HepG2 (cell line): ENCODE data around the gene SIAH2. TPM values are rescaled to one million over a fixed set of nuclear protein-coding genes. Genes with fewer than 3 reads are reported as not detected.

Experiments
- ATAC-seq: fragments of 200-7000 bp; cut with Tn5 transposase; 3 replicates; pipeline ENCODE4 v1.9.1; 2020; ENCODE audit warnings: mild to moderate bottlenecking, moderate library complexity
- BruUV-seq: library from RNA; stranded (reverse); fragments of 400-500 nt; replicated peaks from 2 replicates; lab custom pipeline; 2021; lab: Mats Ljungman, UMichigan
- CTCF ChIA-PET: fragments of 300-600 bp; formaldehyde crosslinking; extraction: SDS; loops from one replicate; lab custom pipeline; 2021; ENCODE audit warnings: low total read pairs, inconsistent platforms, low intra/inter-chr PET ratio; lab: Yijun Ruan, JAX
- POLR2A ChIA-PET: fragments of 350-600 bp; sonication (Branson Sonifier 250); formaldehyde crosslinking; loops from one replicate; lab custom pipeline; 2020; ENCODE audit warnings: antibody characterized with exemption, inconsistent platforms; lab: Yijun Ruan, JAX
- DNase-seq: peaks from one replicate; pipeline ENCODE4 v3.0.0-alpha.2; 2015; ENCODE audit warnings: low spot score
- FAIRE-seq: peaks from 3 replicates; lab custom pipeline; 2011; peaks lifted over from hg19 to GRCh38; lab: Jason Lieb, UNC
- H2AFZ ChIP-seq: one replicate; pipeline ENCODE4 v1.6.1; 2011; ENCODE audit warnings: low read length, inconsistent platforms
- H3K27ac ChIP-seq: fragments of 300-600 bp; 3 replicates; pipeline ENCODE4 v1.8.0; 2011; ENCODE audit warnings: mixed run types, mild to moderate bottlenecking, mixed read lengths, low read length, inconsistent platforms; ENCODE audit not compliant: insufficient read depth; ENCODE audit errors: extremely low read length
- H3K27me3 ChIP-seq, 2 experiments: fragments of 200-600 bp in 1 of 2; 2 replicates in 1 of 2; 3 replicates in 1 of 2; pipeline versions ENCODE4 v1.6.0 to v1.8.0; 2011; ENCODE audit warnings: low read length in 2 of 2, mild to moderate bottlenecking in 2 of 2, moderate library complexity in 2 of 2, inconsistent platforms in 1 of 2; ENCODE audit not compliant: insufficient read depth in 2 of 2, control insufficient read depth in 1 of 2
- H3K36me3 ChIP-seq, 2 experiments: fragments of 200-600 bp in 1 of 2; replicated peaks in 1 of 2; 2 replicates in 1 of 2; 3 replicates in 1 of 2; pipeline versions ENCODE4 v1.5.1 to v1.8.0; 2011; ENCODE audit warnings: low read length in 2 of 2, inconsistent platforms in 1 of 2; ENCODE audit not compliant: insufficient read depth in 2 of 2, control insufficient read depth in 1 of 2
- H3K4me1 ChIP-seq: 2 replicates; pipeline ENCODE4 v1.5.1; 2012; ENCODE audit warnings: low read length, inconsistent platforms; ENCODE audit not compliant: insufficient read depth
- H3K4me2 ChIP-seq: 2 replicates; pipeline ENCODE4 v1.6.0; 2011; ENCODE audit warnings: low read depth, low read length, inconsistent platforms
- H3K4me3 ChIP-seq, 3 experiments: fragments of 200-600 bp in 1 of 3; sonication (generic), shearing (Covaris generic) in 1 of 3; replicated peaks in 1 of 3; 2 replicates each; pipeline ENCODE4 v1.5.1; 2011 to 2016; ENCODE audit warnings: low read length in 3 of 3, inconsistent platforms in 2 of 3, low read depth in 2 of 3, mild to moderate bottlenecking in 2 of 3, control low read depth in 1 of 3, mixed read lengths in 1 of 3; ENCODE audit not compliant: insufficient read depth in 1 of 3
- H3K79me2 ChIP-seq: one replicate; pipeline ENCODE4 v1.6.1; 2011; ENCODE audit warnings: low read length, inconsistent platforms; ENCODE audit not compliant: insufficient read depth
- H3K9ac ChIP-seq: 2 replicates; pipeline ENCODE4 v1.6.0; 2011; ENCODE audit warnings: mild to moderate bottlenecking, low read depth, low read length, inconsistent platforms; ENCODE audit not compliant: insufficient read depth
- H3K9me3 ChIP-seq: 2 replicates; pipeline ENCODE4 v1.5.1; 2012; ENCODE audit warnings: mild to moderate bottlenecking, low read length
- H4K20me1 ChIP-seq: 2 replicates; pipeline ENCODE4 v1.6.0; 2011; ENCODE audit warnings: inconsistent platforms, mild to moderate bottlenecking, low read length, moderate library complexity; ENCODE audit not compliant: insufficient read depth
- ELF3 ChIP-seq: IDR thresholded peaks from 2 replicates; pipeline ENCODE4 v1.6.1; 2016; ENCODE audit warnings: missing genetic modification reagents, missing compliant biosample characterization
- HDAC1 ChIP-seq: sonication (generic); formaldehyde crosslinking; IDR thresholded peaks from 2 replicates; pipeline ENCODE4 v1.5.1; 2020; ENCODE audit warnings: mild to moderate bottlenecking, missing genetic modification reagents
- HNRNPUL1 ChIP-seq: fragments of 200-400 bp; formaldehyde crosslinking; IDR thresholded peaks from 2 replicates; pipeline ENCODE4 v1.6.1; 2017; ENCODE audit warnings: low read depth, mild to moderate bottlenecking, low read length, moderate library complexity
- MED8 ChIP-seq: sonication (generic); formaldehyde crosslinking; IDR thresholded peaks from 2 replicates; pipeline ENCODE4 v1.8.1; 2023; ENCODE audit warnings: mild to moderate bottlenecking, missing genetic modification reagents; ENCODE audit not compliant: insufficient replicate concordance
- NFIC ChIP-seq: IDR thresholded peaks from 2 replicates; pipeline ENCODE4 v1.6.1; 2012; ENCODE audit warnings: mild to moderate bottlenecking, low read length, inconsistent platforms
- PCBP2 ChIP-seq: fragments of 200-400 bp; formaldehyde crosslinking; optimal IDR thresholded peaks from 2 replicates; pipeline ENCODE3; 2018; ENCODE audit warnings: low read length, low read depth; ENCODE audit not compliant: poor library complexity, severe bottlenecking
- POLR2G ChIP-seq: fragments of 200-400 bp; formaldehyde crosslinking; IDR thresholded peaks from 2 replicates; pipeline ENCODE4 v1.6.1; 2018; ENCODE audit warnings: mild to moderate bottlenecking, low read depth, low read length, moderate library complexity
- RBM22 ChIP-seq: fragments of 200-400 bp; formaldehyde crosslinking; optimal IDR thresholded peaks from 2 replicates; pipeline ENCODE3; 2017; ENCODE audit warnings: mild to moderate bottlenecking, low read length, moderate library complexity
- SIN3A ChIP-seq: IDR thresholded peaks from 2 replicates; pipeline ENCODE4 v1.6.1; 2011; ENCODE audit warnings: low read depth, mild to moderate bottlenecking, control low read depth, low read length, borderline replicate concordance
- SMAD3 ChIP-seq: sonication (generic); formaldehyde crosslinking; IDR thresholded peaks from 2 replicates; pipeline ENCODE4 v1.4.0; 2020; ENCODE audit warnings: missing genetic modification reagents
- SMARCE1 ChIP-seq: fragments of 450-650 bp; IDR thresholded peaks from 2 replicates; pipeline ENCODE4 v1.6.1; 2017; ENCODE audit warnings: borderline replicate concordance
- TEAD2 ChIP-seq: sonication (generic); formaldehyde crosslinking; IDR thresholded peaks from 2 replicates; pipeline ENCODE4 v1.9.0; 2021; ENCODE audit warnings: missing genetic modification reagents
- TEAD3 ChIP-seq: optimal IDR thresholded peaks from 2 replicates; pipeline ENCODE3; 2016; ENCODE audit warnings: borderline replicate concordance
- ZFP36L1 ChIP-seq: sonication (generic); formaldehyde crosslinking; IDR thresholded peaks from 2 replicates; pipeline ENCODE4 v1.8.0; 2022; ENCODE audit warnings: mild to moderate bottlenecking, missing genetic modification reagents, moderate library complexity
- ZNF143 ChIP-seq: sonication (generic); formaldehyde crosslinking; IDR thresholded peaks from 2 replicates; pipeline ENCODE4 v1.4.0; 2020; ENCODE audit warnings: missing genetic modification reagents
- ZNF33A ChIP-seq: sonication (generic); formaldehyde crosslinking; IDR thresholded peaks from 2 replicates; pipeline ENCODE4 v1.5.1; 2020; ENCODE audit warnings: missing genetic modification reagents, mild to moderate bottlenecking, moderate library complexity, borderline replicate concordance
- ZNF350 ChIP-seq: sonication (generic); formaldehyde crosslinking; IDR thresholded peaks from 2 replicates; pipeline ENCODE4 v1.4.0; 2020; ENCODE audit warnings: mild to moderate bottlenecking, low read depth, missing genetic modification reagents, borderline replicate concordance
- ZNF737 ChIP-seq: sonication (generic); formaldehyde crosslinking; IDR thresholded peaks from 2 replicates; pipeline ENCODE4 v1.5.0; 2020; ENCODE audit warnings: missing genetic modification reagents, mild to moderate bottlenecking, borderline replicate concordance
- ZSCAN30 ChIP-seq: sonication (generic); formaldehyde crosslinking; IDR thresholded peaks from 2 replicates; pipeline ENCODE4 v1.5.0; 2020; ENCODE audit warnings: mild to moderate bottlenecking, missing genetic modification reagents
- ZSCAN9 ChIP-seq: IDR thresholded peaks from 2 replicates; pipeline ENCODE4 v1.6.1; 2016; ENCODE audit warnings: borderline replicate concordance
- WGBS: methylation state at CpG from one replicate; pipeline ENCODE4 v1.1.6; 2017; ENCODE audit warnings: low lambda C conversion rate; 5-methylcytosine and 5-hydroxymethylcytosine counted together
- in situ Hi-C: cut with HindIII; loops from 2 replicates; pipeline ENCODE4 v1.10.0; 2017; ENCODE audit warnings: low pct_unique_long_range_greater_than_20kb; ENCODE audit not compliant: extremely low pct_ligation_motif_present
- intact Hi-C: fragments of 100-400 bp; cut with micrococcal nuclease; formaldehyde crosslinking; loops from one replicate; pipeline ENCODE4 v1.10.0; 2022; ENCODE audit not compliant: unreplicated experiment
- polyA plus RNA-seq, 8 experiments: library from polyadenylated mRNA; depleted of rRNA in 3 of 8; stranded (reverse) in 7 of 8; unstranded in 1 of 8; fragments of >200 nt; fragmentation: Illumina TruSeq in 4 of 8; extraction: Trizol in 4 of 8; gene quantifications; 2 replicates each; pipeline versions ENCODE4 v1.2.1 to v1.2.3, GENCODE V29; 2011 to 2016; ENCODE audit warnings: low read depth in 4 of 8, missing spikeins in 1 of 8, mixed read lengths in 1 of 8; ENCODE audit not compliant: insufficient read depth in 1 of 8
- total RNA-seq, 5 experiments: library from RNA; depleted of rRNA; stranded (reverse); fragments of >200 nt; fragmentation: Illumina TruSeq; extraction: Trizol; gene quantifications; 2 replicates each; pipeline ENCODE4 v1.2.3, GENCODE V29; 2016; ENCODE audit warnings: low read depth in 1 of 5
- TF ChIP-seq, protein P1 (sequence below): IDR thresholded peaks from 2 replicates; pipeline ENCODE4 v1.6.1; 2016; ENCODE audit warnings: missing compliant biosample characterization, missing genetic modification reagents, borderline replicate concordance
- TF ChIP-seq, protein P2 (sequence below): sonication (generic); formaldehyde crosslinking; IDR thresholded peaks from 2 replicates; pipeline ENCODE4 v1.9.0; 2022; ENCODE audit warnings: low read depth, missing genetic modification reagents
- TF ChIP-seq, protein P3 (sequence below): sonication (generic); formaldehyde crosslinking; IDR thresholded peaks from 2 replicates; pipeline ENCODE4 v1.8.1; 2023; ENCODE audit warnings: missing genetic modification reagents, mild to moderate bottlenecking, borderline replicate concordance

SIAH2 gene
- total and polyA plus RNA-seq, 2 of the 13 experiments (the other 11 are each of a cell fraction or from before 2014, with no cell fraction given), result 71.8 to 117 TPM

DNA sequence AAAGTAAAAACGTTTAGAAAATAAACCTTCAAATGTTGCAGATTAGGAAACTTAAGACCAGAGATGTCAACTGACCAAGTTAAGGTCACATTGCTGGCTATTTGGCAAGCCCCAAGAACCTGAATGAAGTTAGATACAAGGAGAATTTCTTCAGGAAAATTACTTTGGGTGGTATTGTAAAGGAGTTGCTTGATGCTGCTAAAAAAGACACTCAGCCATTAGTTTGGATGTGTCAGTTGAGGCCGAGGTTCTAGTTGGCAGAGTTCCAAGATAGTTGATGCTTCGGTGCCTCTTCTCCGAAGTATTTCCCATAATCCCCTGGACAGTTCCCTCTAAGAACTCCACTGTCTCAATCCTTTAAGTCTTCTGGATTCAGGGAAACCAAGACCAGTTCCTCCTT, 24.3 kb downstream of the SIAH2 start:
- in situ Hi-C loops (no loop called here), intact Hi-C loops (loop anchor here (1.0 to 10.0 kb wide), 3 partner anchors 17 to 334 kb away; partner anchors contain the start of gene TSC22D2)
- ChIA-PET CTCF (no interaction called here), POLR2A (interaction anchor here (0.9 to 6.9 kb wide), 12 partner anchors 8 to 440 kb away, joined by 3 to 265 read pairs (median 4); partner anchors contain the start of genes SELENOT and SIAH2)
- Histone ChIP-seq H3K4me2 (peak overlapping the region; percentile 81), H4K20me1 (peaks cover 17% of the 10 kb centered on the region), H3K36me3 (peaks cover 6 to 25% of the 10 kb centered on the region in 2 experiments; a peak in 4 of 5 replicates), H3K4me1 (peaks cover 100% of the 10 kb centered on the region), H3K27me3 (no peaks in the 10 kb centered on the region), H2AFZ (no peak overlapping the region), H3K79me2 (peaks cover 25% of the 10 kb centered on the region), H3K9ac (peak overlapping the region; percentile 80), H3K9me3 (no peaks in the 10 kb centered on the region), H3K4me3 (peak overlapping the region in 1 of 3 experiments; percentile 15; a peak in 1 of 6 replicates), H3K27ac (peak overlapping the region; percentile 99)
- DNase-seq (no peak), ATAC-seq (no peak), FAIRE-seq (no peak)
- no TSS peak for BruUV-seq
- WGBS, result 14% methylated on average over 4 of the region's 4 CpGs
- TF ChIP-seq NFIC (0 out of 2 replicates have a peak, but pooled peaks have one; percentile 42), TEAD2 (no peak), ZFP36L1 (CRISPR knock-in tag) (0 out of 2 replicates have a peak, but pooled peaks have one; percentile 8), HNRNPUL1 (no peak), POLR2G (0 out of 2 replicates have a peak, but pooled peaks have one; percentile 2), RBM22 (peak; percentile 29), ZNF143 (CRISPR knock-in tag) (peak; percentile 64; the same call in 1 of the 2 replicates), MED8 (no peak), PCBP2 (no peak), SIN3A (no peak), ZNF33A (CRISPR knock-in tag) (peak; percentile 35; the same call in 1 of the 2 replicates), ZNF737 (CRISPR knock-in tag) (no peak), ZSCAN30 (CRISPR knock-in tag) (0 out of 2 replicates have a peak, but pooled peaks have one; percentile 25), HDAC1 (CRISPR knock-in tag) (0 out of 2 replicates have a peak, but pooled peaks have one; percentile 33), ELF3 (CRISPR knock-in tag) (peak; percentile 2; the same call in 1 of the 2 replicates), SMARCE1 (no peak), SMAD3 (CRISPR knock-in tag) (no peak; the same call in 1 of the 2 replicates), ZSCAN9 (CRISPR knock-in tag) (0 out of 2 replicates have a peak, but pooled peaks have one; percentile 25), ZNF350 (CRISPR knock-in tag) (no peak), TEAD3 (CRISPR knock-in tag) (peak; percentile 3)
- TF ChIP-seq, protein P1, sequence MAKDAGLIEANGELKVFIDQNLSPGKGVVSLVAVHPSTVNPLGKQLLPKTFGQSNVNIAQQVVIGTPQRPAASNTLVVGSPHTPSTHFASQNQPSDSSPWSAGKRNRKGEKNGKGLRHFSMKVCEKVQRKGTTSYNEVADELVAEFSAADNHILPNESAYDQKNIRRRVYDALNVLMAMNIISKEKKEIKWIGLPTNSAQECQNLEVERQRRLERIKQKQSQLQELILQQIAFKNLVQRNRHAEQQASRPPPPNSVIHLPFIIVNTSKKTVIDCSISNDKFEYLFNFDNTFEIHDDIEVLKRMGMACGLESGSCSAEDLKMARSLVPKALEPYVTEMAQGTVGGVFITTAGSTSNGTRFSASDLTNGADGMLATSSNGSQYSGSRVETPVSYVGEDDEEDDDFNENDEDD (CRISPR knock-in tag), result 0 out of 2 replicates have a peak, but pooled peaks have one; percentile 2
- TF ChIP-seq, protein P2, sequence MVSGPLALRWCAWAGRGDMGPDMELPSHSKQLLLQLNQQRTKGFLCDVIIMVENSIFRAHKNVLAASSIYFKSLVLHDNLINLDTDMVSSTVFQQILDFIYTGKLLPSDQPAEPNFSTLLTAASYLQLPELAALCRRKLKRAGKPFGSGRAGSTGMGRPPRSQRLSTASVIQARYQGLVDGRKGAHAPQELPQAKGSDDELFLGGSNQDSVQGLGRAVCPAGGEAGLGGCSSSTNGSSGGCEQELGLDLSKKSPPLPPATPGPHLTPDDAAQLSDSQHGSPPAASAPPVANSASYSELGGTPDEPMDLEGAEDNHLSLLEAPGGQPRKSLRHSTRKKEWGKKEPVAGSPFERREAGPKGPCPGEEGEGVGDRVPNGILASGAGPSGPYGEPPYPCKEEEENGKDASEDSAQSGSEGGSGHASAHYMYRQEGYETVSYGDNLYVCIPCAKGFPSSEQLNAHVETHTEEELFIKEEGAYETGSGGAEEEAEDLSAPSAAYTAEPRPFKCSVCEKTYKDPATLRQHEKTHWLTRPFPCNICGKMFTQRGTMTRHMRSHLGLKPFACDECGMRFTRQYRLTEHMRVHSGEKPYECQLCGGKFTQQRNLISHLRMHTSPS (CRISPR knock-in tag), result 0 out of 2 replicates have a peak, but pooled peaks have one; percentile 7
- TF ChIP-seq, protein P3, sequence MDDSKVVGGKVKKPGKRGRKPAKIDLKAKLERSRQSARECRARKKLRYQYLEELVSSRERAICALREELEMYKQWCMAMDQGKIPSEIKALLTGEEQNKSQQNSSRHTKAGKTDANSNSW (CRISPR knock-in tag), result no peak
